WTC11 (cell line): Measurements from ENCODE around the gene CEP72. TPM values are rescaled to one million over a fixed set of nuclear protein-coding genes. Genes with fewer than 3 reads are reported as not detected.

Experiments used
- ATAC-seq: fragments of 200-7000 bp; cut with Tn5 transposase; 2 replicates; pipeline ENCODE4 v1.10.0; 2021; ENCODE audit warnings: mild to moderate bottlenecking, moderate library complexity
- CTCF ChIA-PET: fragments of 300-600 bp; sonication (Branson Sonifier 250); formaldehyde crosslinking; loops from one replicate; lab custom pipeline; 2021; ENCODE audit warnings: antibody characterized with exemption; lab: Charles Lee
- POLR2A ChIA-PET: fragments of 350-600 bp; sonication (Branson Sonifier 250); formaldehyde crosslinking; loops from one replicate; lab custom pipeline; 2021; ENCODE audit warnings: antibody characterized with exemption; lab: Charles Lee
- DNase-seq: peaks from one replicate; pipeline ENCODE4 v3.0.0; 2021; ENCODE audit warnings: low spot score
- H3K27ac Mint-ChIP-seq: 2 replicates; pipeline ENCODE4 v1.8.0; 2021; ENCODE audit warnings: mixed read lengths
- H3K27me3 Mint-ChIP-seq: 2 replicates; pipeline ENCODE4 v1.8.0; 2021; ENCODE audit warnings: low read depth, mild to moderate bottlenecking, moderate library complexity, mixed read lengths
- H3K36me3 Mint-ChIP-seq: 2 replicates; pipeline ENCODE4 v1.8.0; 2021; ENCODE audit warnings: mixed read lengths
- H3K4me1 Mint-ChIP-seq: 2 replicates; pipeline ENCODE4 v1.8.0; 2022; ENCODE audit warnings: mixed read lengths
- H3K4me3 Mint-ChIP-seq: 2 replicates; pipeline ENCODE4 v1.8.0; 2021; ENCODE audit warnings: mild to moderate bottlenecking, moderate library complexity, mixed read lengths
- H3K9me3 Mint-ChIP-seq: 2 replicates; pipeline ENCODE4 v1.8.0; 2021; ENCODE audit warnings: mixed read lengths
- AFF4 ChIP-seq: sonication (generic); formaldehyde crosslinking; IDR thresholded peaks from 2 replicates; pipeline ENCODE4 v1.8.1; 2023; ENCODE audit warnings: mild to moderate bottlenecking, missing genetic modification reagents, borderline replicate concordance
- ATF2 ChIP-seq: sonication (generic); formaldehyde crosslinking; IDR thresholded peaks from 2 replicates; pipeline ENCODE4 v1.8.1; 2022; ENCODE audit warnings: low read depth, missing genetic modification reagents, borderline replicate concordance
- ATF3 ChIP-seq: sonication (generic); formaldehyde crosslinking; conservative IDR thresholded peaks from 2 replicates; pipeline ENCODE4 v1.8.1; 2022; ENCODE audit warnings: mild to moderate bottlenecking, missing genetic modification reagents
- CBFB ChIP-seq: sonication (generic); formaldehyde crosslinking; IDR thresholded peaks from 2 replicates; pipeline ENCODE4 v1.8.1; 2022; ENCODE audit warnings: mild to moderate bottlenecking, low read depth, missing genetic modification reagents
- CREB1 ChIP-seq: sonication (generic); formaldehyde crosslinking; IDR thresholded peaks from 2 replicates; pipeline ENCODE4 v1.8.0; 2023; ENCODE audit warnings: mild to moderate bottlenecking, missing genetic modification reagents
- ESRRA ChIP-seq: sonication (generic); formaldehyde crosslinking; IDR thresholded peaks from 2 replicates; pipeline ENCODE4 v1.8.1; 2022; ENCODE audit warnings: mild to moderate bottlenecking, missing genetic modification reagents, borderline replicate concordance
- ETV6 ChIP-seq: sonication (generic); formaldehyde crosslinking; IDR thresholded peaks from 2 replicates; pipeline ENCODE4 v1.8.1; 2022; ENCODE audit warnings: mild to moderate bottlenecking, missing genetic modification reagents
- FOXJ3 ChIP-seq: sonication (generic); formaldehyde crosslinking; IDR thresholded peaks from 2 replicates; pipeline ENCODE4 v1.9.0; 2021; ENCODE audit warnings: missing genetic modification reagents, mild to moderate bottlenecking, borderline replicate concordance
- FOXP1 ChIP-seq: sonication (generic); formaldehyde crosslinking; IDR thresholded peaks from 2 replicates; pipeline ENCODE4 v1.8.0; 2022; ENCODE audit warnings: missing genetic modification reagents, mild to moderate bottlenecking, moderate library complexity, borderline replicate concordance
- HMGA2 ChIP-seq: fragments of 250-450 bp; sonication (Bioruptor Pico); IDR thresholded peaks from 2 replicates; pipeline ENCODE4 v1.4.0; 2021; ENCODE audit warnings: mild to moderate bottlenecking, moderate library complexity
- IRF1 ChIP-seq: sonication (generic); formaldehyde crosslinking; IDR thresholded peaks from 2 replicates; pipeline ENCODE4 v1.8.0; 2023; ENCODE audit warnings: missing genetic modification reagents
- JUN ChIP-seq: sonication (generic); formaldehyde crosslinking; IDR thresholded peaks from 2 replicates; pipeline ENCODE4 v1.8.0; 2023; ENCODE audit warnings: mild to moderate bottlenecking, missing genetic modification reagents
- NFYB ChIP-seq: sonication (generic); formaldehyde crosslinking; conservative IDR thresholded peaks from 2 replicates; pipeline ENCODE4 v1.8.0; 2022; ENCODE audit warnings: low read depth, missing genetic modification reagents
- RELA ChIP-seq: sonication (generic); formaldehyde crosslinking; IDR thresholded peaks from 2 replicates; pipeline ENCODE4 v1.8.1; 2022; ENCODE audit warnings: missing genetic modification reagents, mild to moderate bottlenecking, borderline replicate concordance
- TEAD1 ChIP-seq: sonication (generic); formaldehyde crosslinking; IDR thresholded peaks from 2 replicates; pipeline ENCODE4 v1.8.0; 2022; ENCODE audit warnings: mild to moderate bottlenecking, missing genetic modification reagents
- ZMAT4 ChIP-seq: fragments of 250-450 bp; sonication (Bioruptor Pico); IDR thresholded peaks from 2 replicates; pipeline ENCODE4 v1.9.0; 2021; ENCODE audit warnings: mild to moderate bottlenecking
- ZNF232 ChIP-seq: sonication (generic); formaldehyde crosslinking; IDR thresholded peaks from 2 replicates; pipeline ENCODE4 v1.8.0; 2022; ENCODE audit warnings: mild to moderate bottlenecking, missing genetic modification reagents
- ZNF263 ChIP-seq: sonication (generic); formaldehyde crosslinking; IDR thresholded peaks from 2 replicates; pipeline ENCODE4 v1.8.1; 2022; ENCODE audit warnings: low read depth, mild to moderate bottlenecking, moderate library complexity, missing genetic modification reagents
- ZNF423 ChIP-seq: fragments of 250-450 bp; sonication (Bioruptor Pico); IDR thresholded peaks from 2 replicates; pipeline ENCODE4 v2.1.2; 2022; ENCODE audit warnings: mild to moderate bottlenecking, moderate library complexity
- ZNF512 ChIP-seq: sonication (generic); formaldehyde crosslinking; IDR thresholded peaks from 2 replicates; pipeline ENCODE4 v1.8.1; 2022; ENCODE audit warnings: missing genetic modification reagents, borderline replicate concordance
- ZNF532 ChIP-seq: fragments of 250-450 bp; sonication (Bioruptor Pico); IDR thresholded peaks from 2 replicates; pipeline ENCODE4 v1.9.0; 2021; ENCODE audit warnings: mild to moderate bottlenecking, borderline replicate concordance
- total RNA-seq: library from RNA; stranded (reverse); gene quantifications from 3 replicates; pipeline ENCODE4 v1.2.3, GENCODE V29; 2021

CEP72 gene
- total RNA-seq, 1 experiment from 2014 or later: 26.6 TPM

- Mint-ChIP-seq H3K4me1 (peaks cover 7% of the 10 kb centered on the region), H3K27ac (no peak overlapping the region), H3K9me3 (no peaks in the 10 kb centered on the region), H3K36me3 (no peaks in the 10 kb centered on the region)
- DNase-seq: no peak
- CTCF ChIA-PET: no interaction called here
- TF ChIP-seq CREB1 (CRISPR knock-in tag): no peak
- TF ChIP-seq JUN (CRISPR knock-in tag): no peak
- TF ChIP-seq ZNF512: no peak
- TF ChIP-seq CBFB (CRISPR knock-in tag): no peak
- no peak for TF ChIP-seq ZMAT4 (CRISPR knock-in tag)
- no peak for TF ChIP-seq RELA (CRISPR knock-in tag)
- TF ChIP-seq ATF2 (CRISPR knock-in tag): no peak
- TF ChIP-seq ZNF263 (CRISPR knock-in tag): no peak
- TF ChIP-seq FOXJ3 (CRISPR knock-in tag): no peak
- TF ChIP-seq, all 79 proteins: peak for 0
- POLR2A ChIA-PET: no interaction called here
- Mint-ChIP-seq H3K4me3 (no peak overlapping the region), H3K27me3 (peaks cover 54% of the 10 kb centered on the region)
- no peak for ATAC-seq
Measured at GRCh38 chr5:595285-595875, 16.8 kb upstream of the CEP72 start.

- no peaks in the 10 kb centered on the region for H3K9me3 Mint-ChIP-seq
- H3K4me3 Mint-ChIP-seq: no peak overlapping the region
- DNase-seq (no peak), ATAC-seq (no peak)
- peaks cover 48% of the 10 kb centered on the region for H3K27me3 Mint-ChIP-seq
- POLR2A ChIA-PET: no interaction called here
- no peak overlapping the region for H3K27ac Mint-ChIP-seq
- no peaks in the 10 kb centered on the region for H3K36me3 Mint-ChIP-seq
- TF ChIP-seq IRF1 (no peak), ZNF532 (CRISPR knock-in tag) (no peak), TEAD1 (CRISPR knock-in tag) (no peak), ETV6 (CRISPR knock-in tag) (no peak), ESRRA (CRISPR knock-in tag) (no peak), AFF4 (CRISPR knock-in tag) (no peak), ATF3 (CRISPR knock-in tag) (no peak), HMGA2 (CRISPR knock-in tag) (no peak), ZNF232 (no peak), FOXP1 (CRISPR knock-in tag) (no peak), NFYB (no peak), ZNF423 (no peak)
- CTCF ChIA-PET: no interaction called here
- no peaks in the 10 kb centered on the region for H3K4me1 Mint-ChIP-seq
Measured at GRCh38 chr5:597871-598563, 14.1 kb upstream of the CEP72 start.
